ENCODE measurements around the gene ALG2.
A peak's percentile ranks its signal among the peaks of the same experiment; 100 is the strongest.

The ALG2 gene

GRCh38 chr9:99264070-99264680 is 42.4 kb upstream of the ALG2 start:
- no CpG with 5 or more reads among the region's 3 CpGs for WGBS (ENCODE audit: extremely low coverage, insufficient coverage, low lambda C conversion rate)
- H2BK120ac ChIP-seq (ENCODE audit: low read depth, low read length), result no peak overlapping the region
- peak; percentile 40 for DNase-seq

DNA sequence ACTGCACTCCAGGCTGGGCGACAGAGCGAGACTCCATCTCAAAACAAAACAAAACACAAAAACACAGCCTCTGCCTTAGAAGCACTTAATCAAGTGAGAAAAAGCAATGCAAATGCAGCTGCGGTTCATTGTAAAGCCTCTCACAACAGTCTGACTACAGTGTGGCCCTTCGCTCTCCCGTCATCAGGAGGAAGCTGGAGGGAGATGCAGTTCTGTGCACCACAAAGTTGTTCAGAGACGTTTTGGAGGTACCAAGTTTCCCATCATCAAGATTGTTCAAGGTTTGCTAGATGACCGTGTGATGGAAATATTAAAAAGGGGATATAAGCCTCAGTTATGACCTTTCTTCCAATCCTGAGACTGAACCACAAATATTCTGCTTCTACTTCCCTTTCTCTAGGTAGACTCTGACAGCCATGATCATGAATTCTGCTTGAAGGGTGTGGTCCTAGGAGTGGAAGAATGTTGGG is 41.2 kb upstream of the ALG2 start:
- H3K4ac ChIP-seq (ENCODE audit: low read depth, low read length), result no peak overlapping the region
- no peaks in the 10 kb centered on the region for H3K36me3 ChIP-seq (ENCODE audit: control insufficient read depth, insufficient read depth, low read length)
- no peak overlapping the region for H3K27ac ChIP-seq (ENCODE audit: low read depth, low read length)
- WGBS (ENCODE audit: extremely low coverage, insufficient coverage, low lambda C conversion rate), result no CpG with 5 or more reads among the region's 7 CpGs
- H2BK15ac ChIP-seq (replicated peaks; ENCODE audit: low read depth), result no peak overlapping the region
- no peak overlapping the region for H3K4me2 ChIP-seq (ENCODE audit: low read length)
- no peaks in the 10 kb centered on the region for H3K79me2 ChIP-seq (ENCODE audit: control insufficient read depth, insufficient read depth, low read length)
- DNase-seq, result no peak
- no peaks in the 10 kb centered on the region for H3K79me1 ChIP-seq (ENCODE audit: low read length)
- no peak overlapping the region for H3K4me3 ChIP-seq (ENCODE audit: low read length)
- H2BK5ac ChIP-seq (ENCODE audit: low read length), result no peak overlapping the region
- peaks cover 7% of the 10 kb centered on the region for H3K4me1 ChIP-seq (ENCODE audit: control insufficient read depth, low read depth, low read length)
- no peak overlapping the region for H3K56ac ChIP-seq (ENCODE audit: low read length)
- no peak overlapping the region for H3K18ac ChIP-seq (ENCODE audit: low read length)
- no peak overlapping the region for H3K23ac ChIP-seq (ENCODE audit: low read length)
- no peak overlapping the region for H2BK120ac ChIP-seq (ENCODE audit: low read depth, low read length)
- H3K27me3 ChIP-seq (ENCODE audit: insufficient read depth, low read length, poor library complexity), result no peaks in the 10 kb centered on the region
- no peak overlapping the region for H4K5ac ChIP-seq (ENCODE audit: low read length)
- no peak overlapping the region for H2AK5ac ChIP-seq (ENCODE audit: low read length)
- no peak overlapping the region for H4K8ac ChIP-seq (ENCODE audit: low read depth, low read length)
- H3K9ac ChIP-seq (ENCODE audit: low read length), result no peak overlapping the region

More at GRCh38 chr9:99264070-99264680, 42.4 kb upstream of the ALG2 start:
- no peak overlapping the region for H3K27ac ChIP-seq (ENCODE audit: low read depth, low read length)
- H2BK5ac ChIP-seq (ENCODE audit: low read length), result no peak overlapping the region
- H3K18ac ChIP-seq (ENCODE audit: low read length), result no peak overlapping the region
- H3K23ac ChIP-seq (ENCODE audit: low read length), result no peak overlapping the region
- no peak overlapping the region for H3K4me2 ChIP-seq (ENCODE audit: low read length)
- no peak overlapping the region for H3K9ac ChIP-seq (ENCODE audit: low read length)
- H3K56ac ChIP-seq (ENCODE audit: low read length), result no peak overlapping the region
- no peak overlapping the region for H3K4ac ChIP-seq (ENCODE audit: low read depth, low read length)
- H2BK15ac ChIP-seq (replicated peaks; ENCODE audit: low read depth), result no peak overlapping the region
- H3K27me3 ChIP-seq (ENCODE audit: insufficient read depth, low read length, poor library complexity), result no peaks in the 10 kb centered on the region
- H3K36me3 ChIP-seq (ENCODE audit: control insufficient read depth, insufficient read depth, low read length), result no peaks in the 10 kb centered on the region
- H3K79me1 ChIP-seq (ENCODE audit: low read length), result no peaks in the 10 kb centered on the region
- no peak overlapping the region for H3K4me3 ChIP-seq (ENCODE audit: low read length)
- no peak overlapping the region for H2AK5ac ChIP-seq (ENCODE audit: low read length)
- H3K4me1 ChIP-seq (ENCODE audit: control insufficient read depth, low read depth, low read length), result peaks cover 3% of the 10 kb centered on the region
- no peaks in the 10 kb centered on the region for H3K79me2 ChIP-seq (ENCODE audit: control insufficient read depth, insufficient read depth, low read length)
- H4K5ac ChIP-seq (ENCODE audit: low read length), result no peak overlapping the region
- H4K8ac ChIP-seq (ENCODE audit: low read depth, low read length), result no peak overlapping the region

- H3K79me1 ChIP-seq (ENCODE audit: low read length), result no peaks in the 10 kb centered on the region
- H3K18ac ChIP-seq (ENCODE audit: low read length), result no peak overlapping the region
- no peak overlapping the region for H2BK15ac ChIP-seq (replicated peaks; ENCODE audit: low read depth)
- H3K27me3 ChIP-seq (ENCODE audit: insufficient read depth, low read length, poor library complexity), result no peaks in the 10 kb centered on the region
- WGBS (ENCODE audit: extremely low coverage, insufficient coverage, low lambda C conversion rate), result no CpG with 5 or more reads among the region's 2 CpGs
- no peak overlapping the region for H4K8ac ChIP-seq (ENCODE audit: low read depth, low read length)
- H3K27ac ChIP-seq (ENCODE audit: low read depth, low read length), result no peak overlapping the region
- no peak for DNase-seq
- H3K4me3 ChIP-seq (ENCODE audit: low read length), result no peak overlapping the region
- no peak overlapping the region for H4K5ac ChIP-seq (ENCODE audit: low read length)
- H2BK5ac ChIP-seq (ENCODE audit: low read length), result no peak overlapping the region
- no peak overlapping the region for H2BK120ac ChIP-seq (ENCODE audit: low read depth, low read length)
- peaks cover 7% of the 10 kb centered on the region for H3K4me1 ChIP-seq (ENCODE audit: control insufficient read depth, low read depth, low read length)
- no peak overlapping the region for H3K4ac ChIP-seq (ENCODE audit: low read depth, low read length)
- no peak overlapping the region for H3K56ac ChIP-seq (ENCODE audit: low read length)
- no peak overlapping the region for H3K23ac ChIP-seq (ENCODE audit: low read length)
- no peak overlapping the region for H2AK5ac ChIP-seq (ENCODE audit: low read length)
- no peaks in the 10 kb centered on the region for H3K79me2 ChIP-seq (ENCODE audit: control insufficient read depth, insufficient read depth, low read length)
- no peaks in the 10 kb centered on the region for H3K36me3 ChIP-seq (ENCODE audit: control insufficient read depth, insufficient read depth, low read length)
- no peak overlapping the region for H3K9ac ChIP-seq (ENCODE audit: low read length)
- no peak overlapping the region for H3K4me2 ChIP-seq (ENCODE audit: low read length)
Observed at GRCh38 chr9:99261923-99262322, 40.2 kb upstream of the ALG2 start.

- no peak overlapping the region for H3K18ac ChIP-seq (ENCODE audit: low read length)
- WGBS (ENCODE audit: extremely low coverage, insufficient coverage, low lambda C conversion rate), result no CpG with 5 or more reads among the region's 27 CpGs
- H3K9ac ChIP-seq (ENCODE audit: low read length), result peak overlapping the region; percentile 12
- no peak overlapping the region for H2BK15ac ChIP-seq (replicated peaks; ENCODE audit: low read depth)
- no peak overlapping the region for H2BK5ac ChIP-seq (ENCODE audit: low read length)
- no peak overlapping the region for H4K8ac ChIP-seq (ENCODE audit: low read depth, low read length)
- no peak overlapping the region for H3K4me3 ChIP-seq (ENCODE audit: low read length)
- no peak overlapping the region for H2AK5ac ChIP-seq (ENCODE audit: low read length)
- H3K56ac ChIP-seq (ENCODE audit: low read length), result peak overlapping the region; percentile 53
- H2BK120ac ChIP-seq (ENCODE audit: low read depth, low read length), result no peak overlapping the region
- no peaks in the 10 kb centered on the region for H3K79me2 ChIP-seq (ENCODE audit: control insufficient read depth, insufficient read depth, low read length)
- H3K23ac ChIP-seq (ENCODE audit: low read length), result no peak overlapping the region
- peak overlapping the region; percentile 32 for H3K4me2 ChIP-seq (ENCODE audit: low read length)
- no peak overlapping the region for H3K27ac ChIP-seq (ENCODE audit: low read depth, low read length)
- H3K27me3 ChIP-seq (ENCODE audit: insufficient read depth, low read length, poor library complexity), result no peaks in the 10 kb centered on the region
- no peaks in the 10 kb centered on the region for H3K79me1 ChIP-seq (ENCODE audit: low read length)
- no peak overlapping the region for H4K5ac ChIP-seq (ENCODE audit: low read length)
- H3K4ac ChIP-seq (ENCODE audit: low read depth, low read length), result no peak overlapping the region
- H3K36me3 ChIP-seq (ENCODE audit: control insufficient read depth, insufficient read depth, low read length), result no peaks in the 10 kb centered on the region
- H3K4me1 ChIP-seq (ENCODE audit: control insufficient read depth, low read depth, low read length), result peaks cover 7% of the 10 kb centered on the region
- peak; percentile 32 for DNase-seq
Observed at GRCh38 chr9:99259231-99259918, 37.6 kb upstream of the ALG2 start.

DNA sequence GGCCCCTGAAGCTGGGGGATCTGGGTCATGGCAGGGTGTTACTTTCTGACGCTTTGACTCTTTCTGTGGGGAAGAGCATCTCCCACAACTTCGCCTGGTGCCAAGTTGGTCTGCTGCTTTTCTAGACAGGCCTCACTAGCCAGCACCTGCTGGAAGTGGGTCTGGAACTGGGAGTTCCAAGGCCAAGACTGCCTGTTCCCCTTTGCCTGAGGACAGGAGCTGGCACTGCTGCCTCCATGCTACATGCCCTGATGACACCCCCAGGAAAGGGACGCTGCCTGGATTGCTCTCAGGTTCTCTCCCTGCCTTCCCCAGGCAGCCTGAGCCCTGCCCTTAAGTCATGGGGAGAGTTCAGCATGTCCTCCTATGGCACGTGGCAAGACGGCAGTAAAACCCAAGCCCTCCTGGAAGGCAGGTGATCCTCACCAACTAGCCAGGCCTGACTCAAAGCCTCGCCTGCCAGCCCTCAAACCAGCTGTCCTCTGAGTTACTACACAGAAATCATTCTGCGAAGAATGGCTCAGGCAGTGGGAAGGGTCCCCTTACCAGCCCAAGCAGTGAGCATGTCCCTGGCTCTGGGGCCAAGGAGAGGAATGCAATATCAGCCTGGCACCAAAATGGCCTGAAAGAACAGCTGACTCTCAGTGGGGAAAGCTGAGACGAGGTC is 36.1 kb upstream of the ALG2 start:
- Histone ChIP-seq H2BK5ac (ENCODE audit: low read length) (no peak overlapping the region), H3K4me3 (ENCODE audit: low read length) (no peak overlapping the region), H3K4me2 (ENCODE audit: low read length) (no peak overlapping the region), H3K27me3 (ENCODE audit: insufficient read depth, low read length, poor library complexity) (no peaks in the 10 kb centered on the region), H2BK120ac (ENCODE audit: low read depth, low read length) (no peak overlapping the region), H3K36me3 (ENCODE audit: control insufficient read depth, insufficient read depth, low read length) (no peaks in the 10 kb centered on the region), H3K56ac (ENCODE audit: low read length) (no peak overlapping the region), H3K27ac (ENCODE audit: low read depth, low read length) (no peak overlapping the region), H3K18ac (ENCODE audit: low read length) (no peak overlapping the region), H3K79me2 (ENCODE audit: control insufficient read depth, insufficient read depth, low read length) (no peaks in the 10 kb centered on the region), H4K8ac (ENCODE audit: low read depth, low read length) (no peak overlapping the region), H3K4ac (ENCODE audit: low read depth, low read length) (no peak overlapping the region), H2BK15ac (replicated peaks; ENCODE audit: low read depth) (no peak overlapping the region), H3K23ac (ENCODE audit: low read length) (no peak overlapping the region), H4K5ac (ENCODE audit: low read length) (no peak overlapping the region), H2AK5ac (ENCODE audit: low read length) (no peak overlapping the region), H3K4me1 (ENCODE audit: control insufficient read depth, low read depth, low read length) (peaks cover 7% of the 10 kb centered on the region), H3K9ac (ENCODE audit: low read length) (no peak overlapping the region), H3K79me1 (ENCODE audit: low read length) (no peaks in the 10 kb centered on the region)
- no CpG with 5 or more reads among the region's 8 CpGs for WGBS (ENCODE audit: extremely low coverage, insufficient coverage, low lambda C conversion rate)
- DNase-seq, result no peak

All from mesendoderm (in vitro differentiated cells).